Hindlimb muscle (tissue), 1 donor: Measurements from ENCODE around the gene ARHGAP29. TPM values are rescaled to one million over a fixed set of nuclear protein-coding genes. Genes with fewer than 3 reads are reported as not detected.

Experiments
- DNase-seq: peaks from one replicate; pipeline ENCODE4 v3.0.0-alpha.2; 2013
- polyA plus RNA-seq: library from polyadenylated mRNA; unstranded; fragments of 120-200 nt; gene quantifications from one replicate; pipeline ENCODE4 v1.2.1, GENCODE V29; 2013; ENCODE audit not compliant: insufficient read length

The ARHGAP29 gene
- polyA plus RNA-seq, 1 donor = 36.1 TPM

GRCh38 chr1:94265011-94265422 lies 27.6 kb upstream of the ARHGAP29 start:
- DNase-seq = no peak

- no peak for DNase-seq
Measured at GRCh38 chr1:94260635-94261387, 23.4 kb upstream of the ARHGAP29 start.

- DNase-seq = no peak
Measured at GRCh38 chr1:94259635-94260289, 22.4 kb upstream of the ARHGAP29 start.

GRCh38 chr1:94258873-94259331 lies 21.5 kb upstream of the ARHGAP29 start:
- no peak for DNase-seq

- no peak for DNase-seq
Measured at GRCh38 chr1:94257444-94257843, 20.1 kb upstream of the ARHGAP29 start.

GRCh38 chr1:94255476-94255875 lies 18.1 kb upstream of the ARHGAP29 start:
- DNase-seq = no peak

GRCh38 chr1:94254073-94254810 lies 16.9 kb upstream of the ARHGAP29 start:
- no peak for DNase-seq

GRCh38 chr1:94253456-94254017 lies 16.2 kb upstream of the ARHGAP29 start:
- no peak for DNase-seq

GRCh38 chr1:94250341-94250740 lies 13.0 kb upstream of the ARHGAP29 start:
- DNase-seq = no peak

GRCh38 chr1:94248956-94249688 lies 11.7 kb upstream of the ARHGAP29 start:
- DNase-seq = no peak

GRCh38 chr1:94247138-94248094 lies 10.0 kb upstream of the ARHGAP29 start:
- DNase-seq = peak; percentile 62

GRCh38 chr1:94246692-94247137 lies 9.3 kb upstream of the ARHGAP29 start:
- DNase-seq = no peak

GRCh38 chr1:94245747-94246438 lies 8.5 kb upstream of the ARHGAP29 start:
- DNase-seq = no peak

GRCh38 chr1:94244816-94245215 lies 7.4 kb upstream of the ARHGAP29 start:
- no peak for DNase-seq

- DNase-seq = no peak
Measured at GRCh38 chr1:94243665-94244064, 6.3 kb upstream of the ARHGAP29 start.

- peak; percentile 23 for DNase-seq
Measured at GRCh38 chr1:94240822-94241221, 3.4 kb upstream of the ARHGAP29 start.

- no peak for DNase-seq
Measured at GRCh38 chr1:94239796-94240195, 2.4 kb upstream of the ARHGAP29 start.

- no peak for DNase-seq
Measured at GRCh38 chr1:94239051-94239450, 1.7 kb upstream of the ARHGAP29 start.

- DNase-seq = peak; percentile 53
Measured at GRCh38 chr1:94236630-94237290, 624 bp downstream of the ARHGAP29 start.

GRCh38 chr1:94236013-94236491 lies 1.3 kb downstream of the ARHGAP29 start:
- DNase-seq = peak; percentile 50
